ENCODE measurements around the gene MARCHF6.
A peak's percentile ranks its signal among the peaks of the same experiment; 100 is the strongest.
"Not testable (repeated sequence)": the region's sequence is repeated elsewhere in the genome, so short reads cannot be mapped to it uniquely, and the experiment has no call there.

The MARCHF6 gene

GRCh38 chr5:10353241-10354047 is at the start of gene MARCHF6:
Gene MARCHF6 (plus strand): TSS chr5:10353695. CDS start chr5:10353899, 204 bp downstream.
- peak; percentile 81 for DNase-seq (ENCODE audit: low read depth)

- no peak for DNase-seq (ENCODE audit: low read depth)
Observed at GRCh38 chr5:10303699-10304170, 49.8 kb upstream of the MARCHF6 start.

- no peak for DNase-seq (ENCODE audit: low read depth)
Observed at GRCh38 chr5:10304932-10305331, 48.6 kb upstream of the MARCHF6 start.

GRCh38 chr5:10306114-10306513 is 47.4 kb upstream of the MARCHF6 start:
- DNase-seq (ENCODE audit: low read depth): no peak

GRCh38 chr5:10306806-10307205 is 46.7 kb upstream of the MARCHF6 start:
- no peak for DNase-seq (ENCODE audit: low read depth)

GRCh38 chr5:10307206-10308148 is 46.0 kb upstream of the MARCHF6 start, which contains the start of gene CMBL:
Gene CMBL (minus strand): TSS chr5:10307902. CDS start chr5:10290762, 17,140 bp downstream.
- no peak for DNase-seq (ENCODE audit: low read depth)

GRCh38 chr5:10308844-10309243 is 44.7 kb upstream of the MARCHF6 start:
- no peak for DNase-seq (ENCODE audit: low read depth)

GRCh38 chr5:10310066-10310779 is 43.3 kb upstream of the MARCHF6 start:
- DNase-seq (ENCODE audit: low read depth): no peak

GRCh38 chr5:10310835-10311570 is 42.5 kb upstream of the MARCHF6 start:
- not testable (repeated sequence) for DNase-seq (ENCODE audit: low read depth)

GRCh38 chr5:10311595-10312425 is 41.7 kb upstream of the MARCHF6 start:
- no peak for DNase-seq (ENCODE audit: low read depth)

GRCh38 chr5:10315201-10315600 is 38.3 kb upstream of the MARCHF6 start:
- DNase-seq (ENCODE audit: low read depth): no peak

- no peak for DNase-seq (ENCODE audit: low read depth)
Observed at GRCh38 chr5:10315824-10316509, 37.5 kb upstream of the MARCHF6 start.

- no peak for DNase-seq (ENCODE audit: low read depth)
Observed at GRCh38 chr5:10317825-10318682, 35.4 kb upstream of the MARCHF6 start.

GRCh38 chr5:10319202-10319851 is 34.2 kb upstream of the MARCHF6 start:
- no peak for DNase-seq (ENCODE audit: low read depth)

GRCh38 chr5:10320793-10321192 is 32.7 kb upstream of the MARCHF6 start:
- DNase-seq (ENCODE audit: low read depth): no peak

- DNase-seq (ENCODE audit: low read depth): no peak
Observed at GRCh38 chr5:10321882-10322281, 31.6 kb upstream of the MARCHF6 start.

GRCh38 chr5:10323588-10324488 is 29.7 kb upstream of the MARCHF6 start:
- DNase-seq (ENCODE audit: low read depth): no peak
